Omental fat pad (tissue), 4 donors: ENCODE measurements around the gene IP6K2. TPM values are rescaled to one million over a fixed set of nuclear protein-coding genes. Genes with fewer than 3 reads are reported as not detected.

Experiments used
- ATAC-seq: fragments of 150-250 bp; one replicate; pipeline ENCODE4 v1.9.1; 2016; ENCODE audit warnings: mild to moderate bottlenecking, moderate library complexity; ENCODE audit not compliant: low FRiP score
- DNase-seq: peaks from one replicate; pipeline ENCODE4 v3.0.0-alpha.2; 2019; ENCODE audit warnings: low spot score
- total RNA-seq, 4 donors: library from RNA; depleted of rRNA; stranded (reverse); fragments of >200 nt; gene quantifications; one replicate each; pipeline ENCODE4 v1.1.0, GENCODE V29; 2016
- TF ChIP-seq, protein P1 (sequence below), 3 donors: fragments of 450-650 bp; IDR thresholded peaks; one replicate each; pipeline ENCODE4 v1.5.1; 2016 to 2017; ENCODE audit warnings: antibody characterized with exemption in 3 of 3, mild to moderate bottlenecking in 3 of 3, moderate library complexity in 2 of 3

Gene IP6K2
- total RNA-seq, 4 donors from 2014 or later: 35.8 to 77.9 (median 73.3) TPM

DNA sequence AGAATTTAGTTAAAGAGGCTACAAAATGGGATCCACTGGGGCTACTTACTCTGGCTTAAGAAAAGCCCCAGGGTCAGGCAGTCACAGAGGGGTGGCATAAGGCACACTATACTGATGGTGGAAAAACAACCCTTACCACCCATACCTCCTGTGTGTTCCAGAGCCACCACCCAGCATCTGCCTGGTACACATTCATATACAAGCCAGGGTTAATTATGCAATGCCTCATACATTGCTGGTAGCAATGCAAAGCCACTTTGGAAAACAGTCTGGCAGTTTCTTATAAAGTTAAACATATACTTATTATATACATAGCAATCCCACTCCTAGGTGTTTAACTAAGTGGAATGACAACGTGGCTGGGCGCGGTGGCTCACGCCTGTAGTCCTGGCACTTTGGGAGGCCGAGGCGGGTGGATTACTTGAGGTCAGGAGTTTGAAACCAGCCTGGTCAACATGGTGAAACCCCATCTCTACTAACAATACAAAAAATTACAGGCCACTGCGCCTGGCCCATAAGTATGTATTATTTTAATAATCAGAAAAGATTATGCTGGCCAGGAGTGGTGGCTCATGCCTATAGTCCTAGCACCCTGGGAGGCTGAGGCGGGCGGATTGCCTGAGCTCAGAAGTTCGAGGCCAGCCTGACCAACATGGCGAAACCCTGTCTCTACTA lies 16.2 kb downstream of the IP6K2 start:
- no peak for DNase-seq
- ATAC-seq: no peak
- TF ChIP-seq, protein P1, sequence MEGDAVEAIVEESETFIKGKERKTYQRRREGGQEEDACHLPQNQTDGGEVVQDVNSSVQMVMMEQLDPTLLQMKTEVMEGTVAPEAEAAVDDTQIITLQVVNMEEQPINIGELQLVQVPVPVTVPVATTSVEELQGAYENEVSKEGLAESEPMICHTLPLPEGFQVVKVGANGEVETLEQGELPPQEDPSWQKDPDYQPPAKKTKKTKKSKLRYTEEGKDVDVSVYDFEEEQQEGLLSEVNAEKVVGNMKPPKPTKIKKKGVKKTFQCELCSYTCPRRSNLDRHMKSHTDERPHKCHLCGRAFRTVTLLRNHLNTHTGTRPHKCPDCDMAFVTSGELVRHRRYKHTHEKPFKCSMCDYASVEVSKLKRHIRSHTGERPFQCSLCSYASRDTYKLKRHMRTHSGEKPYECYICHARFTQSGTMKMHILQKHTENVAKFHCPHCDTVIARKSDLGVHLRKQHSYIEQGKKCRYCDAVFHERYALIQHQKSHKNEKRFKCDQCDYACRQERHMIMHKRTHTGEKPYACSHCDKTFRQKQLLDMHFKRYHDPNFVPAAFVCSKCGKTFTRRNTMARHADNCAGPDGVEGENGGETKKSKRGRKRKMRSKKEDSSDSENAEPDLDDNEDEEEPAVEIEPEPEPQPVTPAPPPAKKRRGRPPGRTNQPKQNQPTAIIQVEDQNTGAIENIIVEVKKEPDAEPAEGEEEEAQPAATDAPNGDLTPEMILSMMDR (IDR thresholded peaks at IDR 0.05): no peak

DNA sequence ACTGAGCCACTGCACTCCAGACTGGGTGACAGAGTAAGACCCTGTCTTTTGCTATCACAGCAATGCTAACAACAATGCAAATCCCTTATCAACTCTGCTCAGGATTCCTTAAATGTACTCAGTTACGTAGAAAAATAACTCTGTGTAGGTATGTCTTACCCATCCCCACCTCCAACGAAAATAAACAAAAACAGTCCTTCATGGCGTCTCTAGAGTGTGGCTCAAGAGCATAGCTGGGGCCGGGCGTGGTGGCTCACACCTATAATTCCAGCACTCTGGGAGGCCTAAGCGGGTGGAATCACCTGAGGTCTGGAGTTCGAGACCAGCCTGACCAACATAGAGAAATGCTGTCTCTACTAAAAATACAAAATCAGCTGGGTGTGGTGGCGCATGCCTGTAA lies 18.1 kb downstream of the IP6K2 start:
- DNase-seq: no peak
- TF ChIP-seq, protein P1 (IDR thresholded peaks at IDR 0.05): no peak
- no peak for ATAC-seq

GRCh38 chr3:48697952-48698351 lies 19.1 kb downstream of the IP6K2 start:
- ATAC-seq: no peak
- DNase-seq: no peak
- TF ChIP-seq, protein P1 (IDR thresholded peaks at IDR 0.05): no peak

DNA sequence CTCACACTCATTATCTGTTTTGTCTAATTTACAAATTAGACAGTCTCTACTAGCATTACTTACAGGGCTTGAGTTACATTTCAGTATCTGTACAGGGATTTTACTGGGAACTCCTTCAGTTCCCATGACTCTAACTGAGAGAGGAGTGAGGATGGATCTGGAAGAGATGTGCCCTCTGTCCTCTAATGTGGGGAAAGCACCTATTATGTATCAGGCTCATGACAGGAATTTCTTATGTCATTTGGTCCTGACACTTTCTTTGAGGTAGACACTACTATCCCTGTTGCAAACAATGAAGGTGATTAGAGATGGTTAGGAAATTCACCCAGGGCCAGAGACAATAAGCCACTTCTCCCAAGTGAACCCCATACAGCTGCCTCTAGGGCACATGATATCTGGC lies 20.4 kb downstream of the IP6K2 start:
- DNase-seq (no peak), ATAC-seq (no peak)
- TF ChIP-seq, protein P1 (IDR thresholded peaks at IDR 0.05): no peak

GRCh38 chr3:48696156-48696555 lies 20.9 kb downstream of the IP6K2 start:
- ATAC-seq: no peak
- no peak for DNase-seq
- TF ChIP-seq, protein P1 (IDR thresholded peaks at IDR 0.05): no peak

DNA sequence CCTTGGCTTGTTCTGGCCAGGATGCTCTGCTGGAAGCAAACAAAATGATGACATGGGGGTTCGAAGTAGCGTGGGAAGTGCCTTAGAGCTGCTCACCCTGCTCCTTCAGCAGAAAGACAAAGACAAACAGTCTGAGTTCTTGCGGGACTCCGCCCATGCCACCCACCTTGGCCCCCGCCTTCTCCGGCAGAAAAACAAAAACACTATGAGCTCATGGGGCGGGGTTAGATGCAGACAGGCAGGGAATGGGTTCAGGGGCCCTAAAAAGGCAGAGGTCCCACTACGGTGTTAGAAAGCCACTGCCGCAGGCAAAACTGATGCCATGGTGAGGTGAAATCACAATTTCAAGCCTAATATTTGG lies 21.6 kb downstream of the IP6K2 start:
- peak; percentile 63 for ATAC-seq

More for the DNA sequence above, 21.6 kb downstream of the IP6K2 start:
- TF ChIP-seq, protein P1 (IDR thresholded peaks at IDR 0.05): no peak
- no peak for DNase-seq
